HG03442 (cell line): Measurements from ENCODE around the gene TRAPPC12.
"Not testable (repeated sequence)": the region's sequence is repeated elsewhere in the genome, so short reads cannot be mapped to it uniquely, and the experiment has no call there.

Experiments
- ATAC-seq: cut with Tn5 transposase; IDR thresholded peaks from one replicate; pipeline ENCODE4 v1.9.1; 2021; ENCODE audit warnings: mild to moderate bottlenecking, moderate library complexity; ENCODE audit not compliant: unreplicated experiment

The TRAPPC12 gene

GRCh38 chr2:3451926-3452671, 72.6 kb downstream of the TRAPPC12 start:
- ATAC-seq: no peak

DNA sequence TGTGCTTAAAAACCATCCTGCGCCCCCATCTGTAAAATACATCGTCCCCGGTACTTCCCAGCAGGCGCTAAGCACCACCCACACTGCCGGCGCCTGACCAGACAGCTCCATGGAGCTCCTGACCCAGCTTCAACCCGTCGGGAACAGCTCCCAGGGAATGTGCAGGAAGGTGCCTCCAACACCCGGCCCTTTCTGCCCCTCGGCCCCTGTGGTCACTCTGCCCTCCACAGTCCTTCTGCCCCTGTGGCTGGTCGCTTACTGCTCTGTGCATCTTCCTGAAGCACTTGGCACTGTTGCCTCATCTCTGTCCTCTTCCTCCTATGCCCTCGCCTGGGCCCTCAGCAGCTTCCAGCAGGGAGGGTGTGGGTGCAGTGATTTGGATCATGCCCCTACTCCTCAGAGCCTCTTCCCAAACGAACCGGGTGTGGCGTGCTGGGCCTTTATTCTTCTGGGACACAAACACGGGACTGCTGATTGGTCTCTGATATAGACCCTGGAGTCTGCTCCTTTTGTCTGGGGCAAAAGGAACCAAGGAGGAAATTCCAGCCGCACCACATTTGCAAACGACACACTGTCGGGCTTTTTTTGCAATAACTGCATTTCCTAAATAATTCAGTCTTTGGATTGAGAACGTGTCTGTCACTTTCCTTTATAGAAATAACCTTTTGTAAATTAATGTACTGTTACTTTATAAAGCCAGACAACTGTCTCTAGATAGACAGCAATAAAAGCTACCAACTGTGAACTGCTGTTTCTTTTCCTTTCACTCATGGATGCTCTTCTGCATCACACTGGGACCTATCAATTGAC, 73.9 kb downstream of the TRAPPC12 start:
- no peak for ATAC-seq

DNA sequence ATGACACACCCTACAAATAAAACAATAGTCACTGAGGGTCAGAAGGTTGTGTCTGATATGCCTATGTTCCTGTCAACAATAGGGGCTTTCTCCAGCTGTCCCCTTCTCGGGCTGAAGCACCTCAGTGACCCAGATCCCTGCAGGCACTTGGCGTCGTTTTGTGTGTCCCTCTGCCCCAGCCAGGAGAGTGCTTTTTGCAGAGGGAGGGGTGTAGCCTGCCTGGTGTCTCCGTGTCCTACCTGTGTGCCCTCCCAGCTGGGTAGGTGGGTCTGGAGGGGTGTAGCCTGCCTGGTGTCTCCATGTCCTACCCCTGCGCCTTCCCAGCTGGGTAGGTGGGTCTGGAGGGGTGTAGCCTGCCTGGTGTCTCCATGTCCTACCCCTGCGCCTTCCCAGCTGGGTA, 74.5 kb downstream of the TRAPPC12 start:
- ATAC-seq: not testable (repeated sequence)

DNA sequence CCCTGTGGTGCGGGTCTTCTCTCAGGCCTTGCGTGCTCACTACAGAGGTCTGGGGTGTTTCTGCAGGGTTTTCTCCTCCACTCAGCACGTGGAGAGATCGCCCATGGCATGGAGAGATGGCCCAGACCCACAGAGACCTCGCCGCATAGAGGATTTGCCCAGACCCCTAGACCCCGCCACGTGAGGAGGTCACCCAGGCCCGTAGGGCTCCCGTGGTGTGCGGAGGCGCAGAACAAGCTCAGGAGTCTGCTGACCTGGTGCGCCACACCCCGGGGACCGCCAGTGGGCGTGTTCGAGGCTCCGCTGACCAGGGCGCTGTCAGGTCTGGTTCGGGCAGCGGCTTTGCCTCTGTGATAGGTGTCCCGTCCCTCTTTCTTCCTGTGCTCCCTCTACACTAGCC, 75.3 kb downstream of the TRAPPC12 start:
- ATAC-seq: no peak

GRCh38 chr2:3456125-3456524, 76.6 kb downstream of the TRAPPC12 start:
- ATAC-seq: no peak

DNA sequence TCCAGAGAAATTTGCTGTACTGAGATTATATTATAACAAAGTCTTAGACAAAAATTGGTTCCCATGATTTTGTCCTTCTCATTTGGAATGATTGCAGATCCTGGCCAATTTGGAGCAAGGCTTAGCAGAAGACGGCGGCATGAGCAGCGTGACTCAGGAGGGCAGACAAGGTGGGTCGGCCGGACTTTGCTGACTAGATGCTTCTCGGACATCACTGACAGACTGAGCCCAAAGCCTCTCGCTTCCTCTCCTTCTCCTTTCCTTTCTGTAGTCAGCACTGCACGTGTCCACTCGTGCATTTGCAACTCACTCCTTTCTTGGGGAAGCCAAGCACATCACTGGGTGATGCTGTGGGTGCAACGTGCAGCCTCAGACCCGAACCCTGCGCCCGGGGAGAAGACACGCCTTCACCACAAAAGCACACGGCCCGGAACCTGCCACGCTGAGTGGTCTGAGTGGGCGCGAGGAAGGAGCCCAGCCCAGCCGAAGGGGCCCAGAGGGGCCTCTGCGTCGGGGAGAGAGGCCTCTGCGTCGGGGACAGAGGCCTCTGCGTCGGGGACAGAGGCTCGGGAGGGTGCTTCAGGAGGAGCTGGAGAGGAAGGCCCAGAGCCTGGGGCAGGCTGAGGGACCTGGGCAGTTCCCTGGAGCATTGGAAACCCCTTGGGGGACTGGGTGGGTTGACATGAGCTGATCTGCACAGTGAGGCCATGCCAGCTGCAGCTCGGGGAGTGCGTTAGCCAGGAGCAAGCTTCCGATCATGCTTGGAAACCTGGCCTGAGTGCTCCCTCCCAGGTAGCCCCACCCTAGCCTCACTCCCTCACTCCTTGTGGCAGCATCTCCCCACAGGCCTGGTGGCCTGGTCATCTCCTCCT, 78.3 kb downstream of the TRAPPC12 start:
- ATAC-seq: no peak

- no peak for ATAC-seq
Observed at GRCh38 chr2:3458396-3459184, 79.1 kb downstream of the TRAPPC12 start.

- no peak for ATAC-seq
Observed at GRCh38 chr2:3459185-3460015, 79.9 kb downstream of the TRAPPC12 start.

GRCh38 chr2:3460156-3460555, 80.7 kb downstream of the TRAPPC12 start:
- no peak for ATAC-seq

GRCh38 chr2:3460831-3461800, 81.6 kb downstream of the TRAPPC12 start:
- no peak for ATAC-seq

DNA sequence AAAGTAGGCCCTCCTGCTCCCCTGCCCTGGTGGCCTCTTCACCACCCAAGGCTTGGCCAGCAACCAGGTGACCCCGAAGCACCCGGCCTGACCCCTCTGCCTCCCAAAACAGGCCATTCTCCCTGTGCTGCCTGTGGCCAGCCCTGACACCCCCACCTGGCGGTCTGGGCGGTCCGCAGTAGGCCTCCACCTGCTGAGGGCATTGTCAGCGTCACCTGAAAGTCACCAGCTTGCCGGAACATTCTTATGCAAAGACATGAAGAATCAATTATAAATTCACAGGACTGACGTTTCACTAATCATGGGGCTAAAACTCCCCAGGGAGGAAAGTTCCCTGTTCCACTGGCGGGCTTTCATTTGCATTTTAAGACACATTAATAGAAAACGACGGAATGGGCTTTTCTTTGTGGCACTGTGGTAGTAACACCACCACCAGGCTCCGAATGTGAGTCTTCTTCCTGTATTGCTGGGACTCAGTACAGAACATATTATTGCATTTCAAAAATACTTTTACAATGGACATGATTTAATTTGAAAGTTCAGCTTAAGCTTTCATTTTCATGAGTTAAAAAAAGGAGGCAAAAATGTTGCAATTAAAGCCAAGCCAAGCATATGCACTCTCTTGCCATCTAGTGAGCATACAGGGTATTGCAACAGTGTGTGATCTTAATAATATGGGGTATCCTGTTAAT, 82.5 kb downstream of the TRAPPC12 start:
- ATAC-seq: peak; percentile 58

GRCh38 chr2:3462493-3463104, 83.1 kb downstream of the TRAPPC12 start:
- ATAC-seq: no peak

- no peak for ATAC-seq
Observed at GRCh38 chr2:3463186-3463835, 83.8 kb downstream of the TRAPPC12 start.

DNA sequence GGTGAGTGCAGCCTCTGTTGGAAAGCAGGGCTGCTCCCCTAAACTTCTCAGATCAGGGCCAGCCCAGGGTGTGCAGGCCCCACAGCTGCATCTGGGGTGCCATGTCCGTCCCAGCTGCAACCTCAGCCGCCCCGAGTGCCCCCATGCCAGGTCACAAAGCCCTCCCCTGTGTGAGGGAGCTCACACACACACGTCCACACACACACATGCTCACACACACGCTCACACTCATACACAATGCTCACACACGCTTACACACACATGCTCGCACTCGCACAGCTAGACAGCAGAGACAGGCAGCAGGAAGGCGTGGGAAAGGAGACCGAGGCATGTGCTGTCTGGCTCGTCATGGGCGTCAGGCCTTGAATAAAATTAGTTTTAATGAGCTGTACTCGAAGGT, 84.5 kb downstream of the TRAPPC12 start:
- no peak for ATAC-seq

- ATAC-seq: no peak
Observed at GRCh38 chr2:3464401-3465005, 85.0 kb downstream of the TRAPPC12 start.

GRCh38 chr2:3465328-3465727, 85.8 kb downstream of the TRAPPC12 start:
- no peak for ATAC-seq
